Measurements from ENCODE around the gene AUP1.

AUP1 gene

DNA sequence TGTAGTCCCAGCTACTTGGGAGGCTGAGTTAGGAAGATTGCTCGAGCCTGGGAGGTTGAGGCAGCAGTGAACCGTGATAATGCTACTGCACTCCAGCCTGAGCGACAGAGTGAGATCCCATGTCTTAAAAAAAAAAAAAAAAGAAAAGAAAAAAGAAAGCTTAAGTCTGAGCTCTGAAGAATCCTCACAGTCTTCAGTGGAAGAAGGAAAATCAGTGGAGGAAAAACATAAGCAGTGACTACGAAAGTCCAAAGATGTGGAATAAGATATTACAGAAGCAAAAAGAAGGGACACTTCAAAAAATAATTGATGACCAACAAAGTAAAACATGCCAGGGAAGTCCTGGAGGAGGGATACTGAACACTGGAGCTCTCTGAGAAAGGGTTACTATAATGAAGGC lies 19.2 kb downstream of the AUP1 start:
- DNase-seq (ENCODE audit: low spot score) = no peak
- TF ChIP-seq, protein P1, sequence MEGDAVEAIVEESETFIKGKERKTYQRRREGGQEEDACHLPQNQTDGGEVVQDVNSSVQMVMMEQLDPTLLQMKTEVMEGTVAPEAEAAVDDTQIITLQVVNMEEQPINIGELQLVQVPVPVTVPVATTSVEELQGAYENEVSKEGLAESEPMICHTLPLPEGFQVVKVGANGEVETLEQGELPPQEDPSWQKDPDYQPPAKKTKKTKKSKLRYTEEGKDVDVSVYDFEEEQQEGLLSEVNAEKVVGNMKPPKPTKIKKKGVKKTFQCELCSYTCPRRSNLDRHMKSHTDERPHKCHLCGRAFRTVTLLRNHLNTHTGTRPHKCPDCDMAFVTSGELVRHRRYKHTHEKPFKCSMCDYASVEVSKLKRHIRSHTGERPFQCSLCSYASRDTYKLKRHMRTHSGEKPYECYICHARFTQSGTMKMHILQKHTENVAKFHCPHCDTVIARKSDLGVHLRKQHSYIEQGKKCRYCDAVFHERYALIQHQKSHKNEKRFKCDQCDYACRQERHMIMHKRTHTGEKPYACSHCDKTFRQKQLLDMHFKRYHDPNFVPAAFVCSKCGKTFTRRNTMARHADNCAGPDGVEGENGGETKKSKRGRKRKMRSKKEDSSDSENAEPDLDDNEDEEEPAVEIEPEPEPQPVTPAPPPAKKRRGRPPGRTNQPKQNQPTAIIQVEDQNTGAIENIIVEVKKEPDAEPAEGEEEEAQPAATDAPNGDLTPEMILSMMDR (IDR thresholded peaks at IDR 0.05; ENCODE audit: poor library complexity, severe bottlenecking) = no peak
- Histone ChIP-seq H3K9me3 (ENCODE audit: severe bottlenecking) (no peaks in the 10 kb centered on the region), H3K27me3 (ENCODE audit: insufficient read depth, poor library complexity, severe bottlenecking) (peaks cover 40% of the 10 kb centered on the region), H3K4me1 (ENCODE audit: insufficient read depth, poor library complexity, severe bottlenecking) (peaks cover 5% of the 10 kb centered on the region), H3K36me3 (ENCODE audit: low read depth) (peaks cover 14% of the 10 kb centered on the region), H3K27ac (ENCODE audit: poor library complexity, severe bottlenecking) (no peak overlapping the region), H3K4me3 (ENCODE audit: severe bottlenecking) (no peak overlapping the region)
- no peak for ATAC-seq (ENCODE audit: low read depth)

DNA sequence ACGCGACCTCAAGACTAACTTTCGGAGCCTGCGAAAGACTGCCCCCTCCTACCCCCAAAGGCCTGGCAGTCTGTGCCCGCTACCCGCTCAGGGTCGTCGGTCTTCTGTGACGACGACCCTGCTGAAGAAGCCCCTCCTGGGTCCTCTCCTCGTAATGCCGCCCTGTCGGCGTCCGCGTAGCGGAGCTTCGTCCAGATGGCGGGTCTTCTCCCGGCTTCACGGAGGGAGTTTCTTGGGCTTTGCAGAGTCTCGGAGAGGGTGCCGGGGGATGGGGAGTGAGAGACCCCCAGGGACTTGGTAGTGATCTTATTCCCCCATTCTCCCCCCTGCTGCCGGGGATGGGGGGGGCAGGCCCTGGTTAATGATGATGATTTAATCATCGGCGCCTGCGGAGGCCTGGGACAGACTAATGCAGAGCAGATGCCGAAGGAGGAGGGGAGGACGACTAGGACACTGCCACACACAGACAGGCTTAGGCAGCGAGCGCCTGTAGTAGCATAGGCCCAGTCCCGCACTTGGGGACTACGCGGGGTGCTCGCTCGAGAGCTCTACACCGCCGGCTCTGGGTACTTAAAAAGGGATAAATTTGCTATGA lies 21.5 kb downstream of the AUP1 start:
- TF ChIP-seq, protein P1 (IDR thresholded peaks at IDR 0.05; ENCODE audit: poor library complexity, severe bottlenecking) = no peak
- peak overlapping the region; percentile 83 for H3K27ac ChIP-seq (ENCODE audit: poor library complexity, severe bottlenecking)
- H3K4me3 ChIP-seq (ENCODE audit: severe bottlenecking) = peak overlapping the region; percentile 93
- H3K4me1 ChIP-seq (ENCODE audit: insufficient read depth, poor library complexity, severe bottlenecking) = peaks cover 5% of the 10 kb centered on the region
- H3K27me3 ChIP-seq (ENCODE audit: insufficient read depth, poor library complexity, severe bottlenecking) = peaks cover 17% of the 10 kb centered on the region
- H3K36me3 ChIP-seq (ENCODE audit: low read depth) = peaks cover 19% of the 10 kb centered on the region
- DNase-seq (ENCODE audit: low spot score) = peak; percentile 24
- H3K9me3 ChIP-seq (ENCODE audit: severe bottlenecking) = no peaks in the 10 kb centered on the region
- peak; percentile 26; the same call in 2 of the 3 replicates for ATAC-seq (ENCODE audit: low read depth)

DNA sequence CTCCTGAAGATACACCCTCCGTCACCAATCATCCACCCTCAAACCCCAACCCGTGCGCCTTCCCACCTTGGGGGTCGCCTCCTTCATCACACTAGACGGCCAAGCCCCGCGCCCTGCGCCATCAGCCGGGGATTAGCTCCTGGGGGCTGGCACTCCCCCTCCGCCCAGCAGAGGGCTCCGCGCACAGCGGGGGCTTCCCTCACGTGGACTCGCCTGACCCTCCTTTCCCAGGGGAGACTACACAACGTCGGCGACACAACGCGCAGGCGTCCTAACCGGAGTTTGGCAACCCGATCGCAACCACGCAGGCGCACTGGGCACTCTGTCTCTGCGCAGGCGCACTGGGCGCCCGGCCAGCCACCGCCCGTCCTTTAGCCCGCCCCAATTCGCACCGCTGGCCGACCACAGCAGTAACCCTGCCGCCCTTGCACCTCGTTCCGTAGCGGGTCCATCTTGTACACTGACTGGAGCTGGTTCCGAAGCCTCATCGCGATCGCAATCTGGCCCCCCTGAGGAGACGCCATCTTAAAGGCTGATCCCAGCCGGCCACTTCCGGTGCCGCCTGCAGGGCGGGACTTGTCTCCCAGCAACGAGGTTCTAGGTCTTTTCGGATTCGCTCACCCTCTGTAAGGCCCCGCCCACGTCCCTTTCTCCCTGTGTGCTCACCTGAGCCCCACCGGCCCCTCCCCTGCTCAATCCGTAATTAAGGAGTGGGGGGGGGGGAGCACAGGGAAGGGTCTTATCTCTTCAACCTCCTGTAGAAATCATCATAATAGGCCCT lies 22.2 kb downstream of the AUP1 start, which contains the start of gene PCGF1:
PCGF1 (minus strand) TSS at position 551 of the 781 bp plus-strand sequence; CDS start at position 524, 27 bp downstream.
- Histone ChIP-seq H3K4me1 (ENCODE audit: insufficient read depth, poor library complexity, severe bottlenecking) (peaks cover 5% of the 10 kb centered on the region), H3K27me3 (ENCODE audit: insufficient read depth, poor library complexity, severe bottlenecking) (peaks cover 10% of the 10 kb centered on the region), H3K27ac (ENCODE audit: poor library complexity, severe bottlenecking) (peak within 1 kb of the TSS; percentile 83), H3K4me3 (ENCODE audit: severe bottlenecking) (peak within 1 kb of the TSS; percentile 93), H3K36me3 (ENCODE audit: low read depth) (peaks cover 19% of the 10 kb centered on the region), H3K9me3 (ENCODE audit: severe bottlenecking) (no peaks in the 10 kb centered on the region)
- ATAC-seq (ENCODE audit: low read depth) (peak; percentile 88), DNase-seq (ENCODE audit: low spot score) (peak; percentile 97)
- TF ChIP-seq, protein P1 (IDR thresholded peaks at IDR 0.05; ENCODE audit: poor library complexity, severe bottlenecking) = peak; percentile 79

DNA sequence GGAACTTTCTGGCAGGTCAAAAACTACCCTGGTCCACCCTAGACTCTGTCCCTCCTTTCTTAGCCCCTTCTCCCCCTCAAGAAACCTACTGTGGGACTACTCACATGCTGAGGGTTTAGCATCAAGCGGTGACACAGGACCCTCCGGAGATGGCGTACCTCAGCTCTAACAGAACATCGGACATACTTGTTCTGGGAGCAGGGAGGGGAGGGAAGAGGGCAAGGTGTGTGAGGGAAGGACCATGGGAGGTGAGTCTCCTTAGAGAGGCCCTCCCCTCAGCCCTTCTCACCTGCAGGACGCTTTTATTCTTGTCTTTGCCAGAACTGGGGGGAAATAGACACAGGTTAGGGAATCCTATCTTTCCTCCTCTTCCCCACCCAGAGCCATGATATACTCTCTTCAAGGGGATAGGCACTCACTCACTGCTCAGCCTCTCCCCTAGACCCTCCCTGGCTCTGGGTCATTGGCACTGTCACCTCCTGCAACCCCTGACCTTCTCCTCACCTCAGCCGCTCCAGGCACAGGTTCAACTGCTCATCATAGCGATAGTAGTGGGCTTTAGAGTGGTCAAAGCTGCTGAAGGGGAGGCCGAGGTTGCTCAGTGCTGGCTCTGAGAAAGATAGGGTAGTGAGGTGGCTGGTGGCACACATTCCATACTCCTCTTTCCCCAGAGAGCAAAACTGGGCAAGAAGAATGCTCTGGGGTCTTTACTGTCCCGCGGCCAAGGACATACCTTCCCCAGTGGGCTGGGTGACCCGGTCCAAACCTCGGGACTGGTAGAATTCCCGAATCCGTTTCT lies 23.9 kb downstream of the AUP1 start:
- peak overlapping the region; percentile 83 for H3K27ac ChIP-seq (ENCODE audit: poor library complexity, severe bottlenecking)
- H3K4me1 ChIP-seq (ENCODE audit: insufficient read depth, poor library complexity, severe bottlenecking) = peaks cover 5% of the 10 kb centered on the region
- peak; percentile 33 for DNase-seq (ENCODE audit: low spot score)
- TF ChIP-seq, protein P1 (IDR thresholded peaks at IDR 0.05; ENCODE audit: poor library complexity, severe bottlenecking) = no peak
- no peaks in the 10 kb centered on the region for H3K9me3 ChIP-seq (ENCODE audit: severe bottlenecking)
- ATAC-seq (ENCODE audit: low read depth) = no peak
- H3K4me3 ChIP-seq (ENCODE audit: severe bottlenecking) = no peak overlapping the region
- peaks cover 19% of the 10 kb centered on the region for H3K36me3 ChIP-seq (ENCODE audit: low read depth)
- H3K27me3 ChIP-seq (ENCODE audit: insufficient read depth, poor library complexity, severe bottlenecking) = no peaks in the 10 kb centered on the region
